ENCODE results near the gene KLHL14.

DNA sequence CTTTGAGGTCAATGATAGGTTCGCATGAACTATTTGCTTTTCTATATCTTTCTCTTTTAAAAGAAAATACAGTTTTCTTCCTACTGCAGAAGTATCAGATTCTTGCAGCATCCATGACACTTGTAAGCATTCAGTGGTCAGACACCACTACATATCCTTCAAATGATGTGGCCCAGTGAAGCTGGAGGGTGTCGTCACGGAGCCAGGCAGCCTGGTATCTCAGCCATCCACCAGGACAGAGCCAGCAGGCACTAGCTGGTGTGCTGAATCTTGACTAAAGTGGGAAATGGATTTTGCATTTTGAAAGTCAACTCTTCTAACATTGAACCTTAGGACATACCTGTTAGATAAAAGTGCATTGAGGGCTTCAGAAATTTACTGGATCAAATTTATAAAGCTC lies 5.4 kb downstream of the KLHL14 start:
- TF ChIP-seq TAF1 (IDR thresholded peaks at IDR 0.05; ENCODE audit: borderline replicate concordance, insufficient read depth, low read length) (no peak), POLR2AphosphoS5 (IDR thresholded peaks at IDR 0.05; ENCODE audit: low read depth, low read length) (no peak)

Data from PFSK-1 (cell line).